Activated effector memory CD4-positive, alpha-beta T cell treated with Interleukin-2 at 50 U/mL for 16 hours (primary cell): ENCODE data around the gene RETSAT.
"Not testable (repeated sequence)": the region's sequence is repeated elsewhere in the genome, so short reads cannot be mapped to it uniquely, and the experiment has no call there.

Source experiments
- DNase-seq: peaks from one replicate; pipeline ENCODE4 v3.0.0-alpha.2; 2020

The RETSAT gene

GRCh38 chr2:85377083-85377482, 22.8 kb upstream of the RETSAT start:
- no peak for DNase-seq

GRCh38 chr2:85376291-85377065, 22.1 kb upstream of the RETSAT start:
- DNase-seq = no peak

GRCh38 chr2:85371045-85371444, 16.7 kb upstream of the RETSAT start:
- DNase-seq = no peak

- no peak for DNase-seq
Measured at GRCh38 chr2:85369500-85369899, 15.2 kb upstream of the RETSAT start.

GRCh38 chr2:85368921-85369320, 14.6 kb upstream of the RETSAT start:
- no peak for DNase-seq

- no peak for DNase-seq
Measured at GRCh38 chr2:85367180-85367579, 12.9 kb upstream of the RETSAT start.

GRCh38 chr2:85362653-85363387, 8.5 kb upstream of the RETSAT start:
- DNase-seq = not testable (repeated sequence)

GRCh38 chr2:85357736-85358135, 3.4 kb upstream of the RETSAT start:
- DNase-seq = no peak

GRCh38 chr2:85356186-85356585, 1.9 kb upstream of the RETSAT start:
- DNase-seq = no peak

GRCh38 chr2:85355521-85355920, 1.2 kb upstream of the RETSAT start:
- no peak for DNase-seq

GRCh38 chr2:85355073-85355410, 714 bp upstream of the RETSAT start:
- no peak for DNase-seq

- peak; percentile 3 for DNase-seq
Measured at GRCh38 chr2:85353876-85354285, 447 bp downstream of the RETSAT start.

- no peak for DNase-seq
Measured at GRCh38 chr2:85347599-85347998, 6.7 kb downstream of the RETSAT start.

- no peak for DNase-seq
Measured at GRCh38 chr2:85344356-85344954, 9.9 kb downstream of the RETSAT start.

GRCh38 chr2:85343207-85343895, 11.0 kb downstream of the RETSAT start:
- not testable (repeated sequence) for DNase-seq

- no peak for DNase-seq
Measured at GRCh38 chr2:85342156-85342555, 12.2 kb downstream of the RETSAT start.

GRCh38 chr2:85341269-85342029, 12.9 kb downstream of the RETSAT start:
- no peak for DNase-seq

GRCh38 chr2:85340034-85340892, 14.1 kb downstream of the RETSAT start:
- DNase-seq = no peak

- DNase-seq = no peak
Measured at GRCh38 chr2:85334928-85335327, 19.4 kb downstream of the RETSAT start.

- not testable (repeated sequence) for DNase-seq
Measured at GRCh38 chr2:85333877-85334276, 20.5 kb downstream of the RETSAT start.

- no peak for DNase-seq
Measured at GRCh38 chr2:85330839-85331636, 23.3 kb downstream of the RETSAT start.
